HUDEP-2 (cell line): ENCODE data around the gene FCER1G.
A peak's percentile ranks its signal among the peaks of the same experiment; 100 is the strongest.

ENCODE experiments used
- DNase-seq, 76 experiments: peaks; one replicate each; lab custom pipeline; 2025; ENCODE audit not compliant: unreplicated experiment in 76 of 76; lab: John Stamatoyannopoulos, UW

The FCER1G gene

GRCh38 chr1:161215076-161215475, at the start of gene FCER1G:
TSS of gene FCER1G (plus strand) at chr1:161215295. CDS start at chr1:161215322, 27 bp downstream.
- no peak for DNase-seq

GRCh38 chr1:161165742-161166668, 49.1 kb upstream of the FCER1G start, which contains the start of gene PPOX:
TSS of gene PPOX (plus strand) at chr1:161166426. CDS start at chr1:161166848, 422 bp downstream.
- DNase-seq: peak; percentile 41 to 100 (median 99)

- DNase-seq: peak in 35 of 76 experiments; percentile 11 to 92 (median 46)
Measured at GRCh38 chr1:161166669-161167548, 48.2 kb upstream of the FCER1G start.

DNA sequence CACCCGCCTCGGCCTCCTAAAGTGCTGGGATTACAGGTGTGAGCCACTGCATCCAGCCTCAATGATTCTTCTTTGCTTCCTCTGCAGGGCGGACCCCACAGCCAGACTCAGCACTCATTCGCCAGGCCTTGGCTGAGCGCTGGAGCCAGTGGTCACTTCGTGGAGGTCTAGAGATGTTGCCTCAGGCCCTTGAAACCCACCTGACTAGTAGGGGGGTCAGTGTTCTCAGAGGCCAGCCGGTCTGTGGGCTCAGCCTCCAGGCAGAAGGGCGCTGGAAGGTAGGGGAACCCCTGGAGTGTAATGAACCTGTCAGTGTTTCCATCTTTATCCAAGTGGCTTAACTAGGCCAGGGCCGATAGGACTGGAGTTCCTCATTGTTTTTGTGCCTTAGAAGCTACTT, 46.2 kb upstream of the FCER1G start:
- no peak for DNase-seq

- no peak for DNase-seq
Measured at GRCh38 chr1:161171191-161171590, 43.9 kb upstream of the FCER1G start.

DNA sequence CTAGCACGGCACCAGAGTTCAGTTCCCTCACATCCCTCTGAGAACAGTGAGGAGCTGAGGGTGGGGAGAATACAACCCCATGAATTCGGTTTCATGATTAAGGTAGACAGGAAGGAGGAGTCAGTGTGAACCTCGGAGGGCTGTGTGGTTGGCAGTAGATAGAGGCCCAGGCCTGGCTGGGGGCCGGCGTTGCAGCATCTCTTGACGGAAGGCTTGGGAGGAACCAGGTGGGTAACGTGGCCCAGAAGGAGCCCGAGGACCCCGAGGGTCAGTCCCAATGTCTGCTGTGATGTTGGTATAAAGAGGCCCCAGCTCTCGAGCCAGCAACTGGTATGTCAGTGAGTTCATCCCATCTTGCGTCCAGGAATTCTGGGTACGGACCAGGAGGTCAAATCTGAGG, 43.4 kb upstream of the FCER1G start:
- no peak for DNase-seq

- no peak for DNase-seq
Measured at GRCh38 chr1:161172349-161172748, 42.7 kb upstream of the FCER1G start.

- peak in 1 of 76 experiments; percentile 18 for DNase-seq
Measured at GRCh38 chr1:161172776-161173376, 42.2 kb upstream of the FCER1G start.

GRCh38 chr1:161173711-161174110, 41.4 kb upstream of the FCER1G start:
- no peak for DNase-seq

DNA sequence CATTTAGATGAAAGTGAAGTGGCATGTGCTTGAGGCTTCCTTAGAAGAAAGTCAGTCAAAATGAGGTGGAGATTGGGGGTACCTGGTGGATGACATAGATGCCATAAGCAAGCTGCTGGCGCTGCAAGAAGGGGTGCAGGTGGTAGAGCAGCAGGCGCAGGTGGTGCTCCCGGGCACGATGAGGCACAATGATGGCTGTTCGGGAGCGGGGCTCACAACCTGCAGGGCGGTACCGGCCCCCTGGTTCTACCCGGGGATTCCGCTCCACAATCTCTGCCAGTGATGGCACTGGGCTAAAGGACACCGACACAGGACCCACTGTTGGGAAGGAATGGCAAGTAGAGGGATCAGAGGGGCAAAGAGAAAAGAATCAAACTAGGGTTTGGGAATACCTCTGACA, 40.2 kb upstream of the FCER1G start:
- DNase-seq: no peak

GRCh38 chr1:161175771-161176453, 39.2 kb upstream of the FCER1G start:
- DNase-seq: no peak

GRCh38 chr1:161176468-161177111, 38.5 kb upstream of the FCER1G start:
- DNase-seq: peak in 1 of 76 experiments; percentile 32

GRCh38 chr1:161177112-161177935, 37.8 kb upstream of the FCER1G start, which contains the start of gene B4GALT3:
TSS of gene B4GALT3 (minus strand) at chr1:161177507. CDS start at chr1:161176060, 1,447 bp downstream.
- peak; percentile 13 to 96 (median 82) for DNase-seq

DNA sequence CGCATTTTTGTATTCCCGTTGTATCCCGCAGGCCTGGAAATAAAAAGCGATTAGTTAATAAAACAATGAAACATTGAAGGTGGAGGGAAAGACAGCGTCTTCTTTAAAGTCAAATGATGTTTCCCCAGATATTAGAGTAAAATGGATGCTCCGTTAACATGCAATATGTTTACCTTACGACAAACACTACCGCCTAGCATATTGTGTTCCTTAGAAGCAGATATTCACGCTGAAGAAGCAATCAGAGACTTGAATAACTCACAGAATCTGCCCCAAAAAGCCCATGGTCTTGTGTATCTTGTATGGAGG, 37.2 kb upstream of the FCER1G start:
- DNase-seq: no peak

- DNase-seq: no peak
Measured at GRCh38 chr1:161179698-161180097, 35.4 kb upstream of the FCER1G start.

- peak in 1 of 76 experiments; percentile 9 for DNase-seq
Measured at GRCh38 chr1:161180639-161181038, 34.5 kb upstream of the FCER1G start.

- DNase-seq: peak in 7 of 76 experiments; percentile 11 to 27 (median 23)
Measured at GRCh38 chr1:161182214-161182613, 32.9 kb upstream of the FCER1G start.

DNA sequence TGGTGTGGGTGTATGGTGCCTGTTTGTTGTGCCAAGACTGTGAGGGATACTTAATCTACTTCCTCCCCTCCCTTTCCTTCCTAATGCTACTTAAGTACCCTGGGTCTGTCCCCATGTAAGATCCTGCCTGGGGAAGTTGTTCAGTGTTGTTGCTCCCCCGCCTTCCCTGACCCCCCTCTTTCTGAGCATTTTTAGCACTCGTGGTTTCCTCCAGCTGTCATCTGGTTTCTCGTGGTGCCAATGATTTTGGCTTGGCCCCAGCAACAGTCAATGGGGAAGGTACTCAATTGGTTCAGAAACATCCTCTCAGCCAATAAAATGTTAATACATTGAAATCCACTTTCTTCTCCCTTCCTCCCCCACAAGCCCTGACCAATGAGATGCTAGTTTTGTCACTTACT, 29.8 kb upstream of the FCER1G start:
- peak in 29 of 76 experiments; percentile 6 to 54 (median 24) for DNase-seq
